Neural progenitor cell (in vitro differentiated cells): Measurements from ENCODE around the gene ADCY3.

Experiments used
- EZH2 ChIP-seq: fragments of 200-600 bp; sonication (generic); IDR thresholded peaks from 2 replicates; pipeline ENCODE4 v1.6.1; 2017; ENCODE audit warnings: antibody characterized with exemption, mild to moderate bottlenecking, moderate library complexity
- EZH2phosphoT487 ChIP-seq: fragments of 200-600 bp; sonication (generic); IDR thresholded peaks from 2 replicates; pipeline ENCODE4 v1.6.1; 2017; ENCODE audit warnings: antibody characterized with exemption
- TF ChIP-seq, protein P1 (sequence below): fragments of 200-600 bp; sonication (generic); IDR thresholded peaks from 2 replicates; pipeline ENCODE4 v1.5.1; 2017; ENCODE audit warnings: antibody characterized with exemption, mild to moderate bottlenecking

- no peak for TF ChIP-seq EZH2
- TF ChIP-seq, protein P1, sequence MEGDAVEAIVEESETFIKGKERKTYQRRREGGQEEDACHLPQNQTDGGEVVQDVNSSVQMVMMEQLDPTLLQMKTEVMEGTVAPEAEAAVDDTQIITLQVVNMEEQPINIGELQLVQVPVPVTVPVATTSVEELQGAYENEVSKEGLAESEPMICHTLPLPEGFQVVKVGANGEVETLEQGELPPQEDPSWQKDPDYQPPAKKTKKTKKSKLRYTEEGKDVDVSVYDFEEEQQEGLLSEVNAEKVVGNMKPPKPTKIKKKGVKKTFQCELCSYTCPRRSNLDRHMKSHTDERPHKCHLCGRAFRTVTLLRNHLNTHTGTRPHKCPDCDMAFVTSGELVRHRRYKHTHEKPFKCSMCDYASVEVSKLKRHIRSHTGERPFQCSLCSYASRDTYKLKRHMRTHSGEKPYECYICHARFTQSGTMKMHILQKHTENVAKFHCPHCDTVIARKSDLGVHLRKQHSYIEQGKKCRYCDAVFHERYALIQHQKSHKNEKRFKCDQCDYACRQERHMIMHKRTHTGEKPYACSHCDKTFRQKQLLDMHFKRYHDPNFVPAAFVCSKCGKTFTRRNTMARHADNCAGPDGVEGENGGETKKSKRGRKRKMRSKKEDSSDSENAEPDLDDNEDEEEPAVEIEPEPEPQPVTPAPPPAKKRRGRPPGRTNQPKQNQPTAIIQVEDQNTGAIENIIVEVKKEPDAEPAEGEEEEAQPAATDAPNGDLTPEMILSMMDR, result no peak
- no peak for TF ChIP-seq EZH2phosphoT487
Observed at GRCh38 chr2:24894750-24895149, 25.3 kb downstream of the ADCY3 start.
